ENCODE results near the gene PTPRK.
"Not testable (repeated sequence)": the region's sequence is repeated elsewhere in the genome, so short reads cannot be mapped to it uniquely, and the experiment has no call there.

PTPRK gene

GRCh38 chr6:127950566-127951145 lies 569.7 kb downstream of the PTPRK start:
- no peak overlapping the region for H3K9ac ChIP-seq (ENCODE audit: low read depth, low read length)
- no peaks in the 10 kb centered on the region for H3K36me3 ChIP-seq (ENCODE audit: insufficient read depth, low read length)
- no peaks in the 10 kb centered on the region for H3K4me1 ChIP-seq (ENCODE audit: insufficient read depth, low read length)
- H3K9me3 ChIP-seq (ENCODE audit: control insufficient read depth, insufficient read depth, low read length), result no peaks in the 10 kb centered on the region

GRCh38 chr6:127949251-127949650 lies 571.1 kb downstream of the PTPRK start:
- H3K36me3 ChIP-seq (ENCODE audit: insufficient read depth, low read length), result no peaks in the 10 kb centered on the region
- H3K4me1 ChIP-seq (ENCODE audit: insufficient read depth, low read length), result no peaks in the 10 kb centered on the region
- H3K9ac ChIP-seq (ENCODE audit: low read depth, low read length), result no peak overlapping the region
- H3K9me3 ChIP-seq (ENCODE audit: control insufficient read depth, insufficient read depth, low read length), result no peaks in the 10 kb centered on the region

- H3K36me3 ChIP-seq (ENCODE audit: insufficient read depth, low read length), result no peaks in the 10 kb centered on the region
- no peak overlapping the region for H3K9ac ChIP-seq (ENCODE audit: low read depth, low read length)
- no peaks in the 10 kb centered on the region for H3K4me1 ChIP-seq (ENCODE audit: insufficient read depth, low read length)
- no peaks in the 10 kb centered on the region for H3K9me3 ChIP-seq (ENCODE audit: control insufficient read depth, insufficient read depth, low read length)
These were observed 574.0 kb downstream of the PTPRK start for GRCh38 chr6:127946388-127946787.

GRCh38 chr6:127945434-127946097 lies 574.8 kb downstream of the PTPRK start:
- no peaks in the 10 kb centered on the region for H3K9me3 ChIP-seq (ENCODE audit: control insufficient read depth, insufficient read depth, low read length)
- no peak overlapping the region for H3K9ac ChIP-seq (ENCODE audit: low read depth, low read length)
- H3K4me1 ChIP-seq (ENCODE audit: insufficient read depth, low read length), result no peaks in the 10 kb centered on the region
- H3K36me3 ChIP-seq (ENCODE audit: insufficient read depth, low read length), result no peaks in the 10 kb centered on the region

- Histone ChIP-seq H3K4me1 (ENCODE audit: insufficient read depth, low read length) (no peaks in the 10 kb centered on the region), H3K36me3 (ENCODE audit: insufficient read depth, low read length) (no peaks in the 10 kb centered on the region), H3K9ac (ENCODE audit: low read depth, low read length) (no peak overlapping the region), H3K9me3 (ENCODE audit: control insufficient read depth, insufficient read depth, low read length) (no peaks in the 10 kb centered on the region)
These were observed 579.2 kb downstream of the PTPRK start for GRCh38 chr6:127941228-127941627.

- Histone ChIP-seq H3K9me3 (ENCODE audit: control insufficient read depth, insufficient read depth, low read length) (no peaks in the 10 kb centered on the region), H3K4me1 (ENCODE audit: insufficient read depth, low read length) (no peaks in the 10 kb centered on the region), H3K9ac (ENCODE audit: low read depth, low read length) (no peak overlapping the region), H3K36me3 (ENCODE audit: insufficient read depth, low read length) (no peaks in the 10 kb centered on the region)
These were observed 580.8 kb downstream of the PTPRK start for GRCh38 chr6:127939442-127940066.

GRCh38 chr6:127938701-127939100 lies 581.7 kb downstream of the PTPRK start:
- no peaks in the 10 kb centered on the region for H3K36me3 ChIP-seq (ENCODE audit: insufficient read depth, low read length)
- H3K9ac ChIP-seq (ENCODE audit: low read depth, low read length), result no peak overlapping the region
- H3K4me1 ChIP-seq (ENCODE audit: insufficient read depth, low read length), result no peaks in the 10 kb centered on the region
- H3K9me3 ChIP-seq (ENCODE audit: control insufficient read depth, insufficient read depth, low read length), result no peaks in the 10 kb centered on the region

- Histone ChIP-seq H3K36me3 (ENCODE audit: insufficient read depth, low read length) (no peaks in the 10 kb centered on the region), H3K4me1 (ENCODE audit: insufficient read depth, low read length) (no peaks in the 10 kb centered on the region), H3K9me3 (ENCODE audit: control insufficient read depth, insufficient read depth, low read length) (peaks cover 2% of the 10 kb centered on the region; the same call in 1 of the 2 replicates), H3K9ac (ENCODE audit: low read depth, low read length) (no peak overlapping the region)
These were observed 582.7 kb downstream of the PTPRK start for GRCh38 chr6:127937747-127938146.

- no peaks in the 10 kb centered on the region for H3K36me3 ChIP-seq (ENCODE audit: insufficient read depth, low read length)
- H3K9ac ChIP-seq (ENCODE audit: low read depth, low read length), result no peak overlapping the region
- H3K4me1 ChIP-seq (ENCODE audit: insufficient read depth, low read length), result no peaks in the 10 kb centered on the region
- H3K9me3 ChIP-seq (ENCODE audit: control insufficient read depth, insufficient read depth, low read length), result peaks cover 6% of the 10 kb centered on the region
These were observed 583.3 kb downstream of the PTPRK start for GRCh38 chr6:127937102-127937501.

- peaks cover 6% of the 10 kb centered on the region for H3K9me3 ChIP-seq (ENCODE audit: control insufficient read depth, insufficient read depth, low read length)
- H3K36me3 ChIP-seq (ENCODE audit: insufficient read depth, low read length), result no peaks in the 10 kb centered on the region
- H3K4me1 ChIP-seq (ENCODE audit: insufficient read depth, low read length), result no peaks in the 10 kb centered on the region
- no peak overlapping the region for H3K9ac ChIP-seq (ENCODE audit: low read depth, low read length)
These were observed 585.4 kb downstream of the PTPRK start for GRCh38 chr6:127934956-127935355.

GRCh38 chr6:127933852-127934840 lies 586.3 kb downstream of the PTPRK start:
- Histone ChIP-seq H3K9me3 (ENCODE audit: control insufficient read depth, insufficient read depth, low read length) (peaks cover 6% of the 10 kb centered on the region), H3K4me1 (ENCODE audit: insufficient read depth, low read length) (no peaks in the 10 kb centered on the region), H3K9ac (ENCODE audit: low read depth, low read length) (no peak overlapping the region), H3K36me3 (ENCODE audit: insufficient read depth, low read length) (no peaks in the 10 kb centered on the region)

- H3K36me3 ChIP-seq (ENCODE audit: insufficient read depth, low read length), result no peaks in the 10 kb centered on the region
- peaks cover 6% of the 10 kb centered on the region for H3K9me3 ChIP-seq (ENCODE audit: control insufficient read depth, insufficient read depth, low read length)
- H3K4me1 ChIP-seq (ENCODE audit: insufficient read depth, low read length), result no peaks in the 10 kb centered on the region
- H3K9ac ChIP-seq (ENCODE audit: low read depth, low read length), result no peak overlapping the region
These were observed 587.3 kb downstream of the PTPRK start for GRCh38 chr6:127933137-127933536.

GRCh38 chr6:127932708-127933107 lies 587.7 kb downstream of the PTPRK start:
- H3K9ac ChIP-seq (ENCODE audit: low read depth, low read length), result no peak overlapping the region
- H3K4me1 ChIP-seq (ENCODE audit: insufficient read depth, low read length), result no peaks in the 10 kb centered on the region
- peaks cover 6% of the 10 kb centered on the region for H3K9me3 ChIP-seq (ENCODE audit: control insufficient read depth, insufficient read depth, low read length)
- no peaks in the 10 kb centered on the region for H3K36me3 ChIP-seq (ENCODE audit: insufficient read depth, low read length)

GRCh38 chr6:127926441-127926840 lies 594.0 kb downstream of the PTPRK start:
- not testable (repeated sequence) for H3K36me3 ChIP-seq (ENCODE audit: insufficient read depth, low read length); H3K9ac ChIP-seq (ENCODE audit: low read depth, low read length); H3K4me1 ChIP-seq (ENCODE audit: insufficient read depth, low read length); H3K9me3 ChIP-seq (ENCODE audit: control insufficient read depth, insufficient read depth, low read length)
